Measurements from ENCODE around the gene TAT.

- TF ChIP-seq CTCF (IDR thresholded peaks at IDR 0.05; ENCODE audit: poor library complexity, severe bottlenecking) (no peak), TAF1 (IDR thresholded peaks at IDR 0.05; ENCODE audit: low read depth) (no peak), EP300 (conservative IDR thresholded peaks at IDR 0.05; ENCODE audit: poor library complexity, severe bottlenecking) (no peak), POLR2AphosphoS5 (IDR thresholded peaks at IDR 0.05) (no peak), REST (IDR thresholded peaks at IDR 0.05; ENCODE audit: borderline replicate concordance) (no peak), EZH2 (IDR thresholded peaks at IDR 0.05; ENCODE audit: borderline replicate concordance, insufficient read depth, low read length, poor library complexity, severe bottlenecking) (no peak), RAD21 (conservative IDR thresholded peaks at IDR 0.05) (no peak), MXI1 (conservative IDR thresholded peaks at IDR 0.05; ENCODE audit: poor library complexity, severe bottlenecking) (no peak)
Observed at GRCh38 chr16:71573387-71574094, 3.4 kb downstream of the TAT start.

All from neural cell (in vitro differentiated cells).